Esophagus squamous epithelium (tissue), 4 donors: ENCODE measurements around the gene PRAC1.

ENCODE experiments used
- CTCF ChIP-seq, 6 experiments: fragments of 450-650 bp in 4 of 6; fragments of 200-600 bp in 2 of 6; sonication (generic) in 2 of 6; IDR thresholded peaks; one replicate each; pipeline ENCODE4 v1.5.1; 2016 to 2019; ENCODE audit warnings: antibody characterized with exemption in 6 of 6, mild to moderate bottlenecking in 4 of 6, moderate library complexity in 4 of 6
- POLR2A ChIP-seq, 4 donors: fragments of 450-650 bp; IDR thresholded peaks; one replicate each; pipeline ENCODE4 v1.6.1; 2017; ENCODE audit warnings: antibody characterized with exemption in 4 of 4, mild to moderate bottlenecking in 4 of 4, moderate library complexity in 3 of 4

- TF ChIP-seq CTCF (IDR thresholded peaks at IDR 0.05) (no peak), POLR2A (IDR thresholded peaks at IDR 0.05) (no peak)
These were observed 7.3 kb upstream of the PRAC1 start for GRCh38 chr17:48729335-48730239.
